HG03103 (cell line): ENCODE data around the gene IFT43.
A peak's percentile ranks its signal among the peaks of the same experiment; 100 is the strongest.

ENCODE experiments used
- ATAC-seq: cut with Tn5 transposase; IDR thresholded peaks from one replicate; pipeline ENCODE4 v1.9.1; 2021; ENCODE audit warnings: low read depth; ENCODE audit not compliant: unreplicated experiment

Gene IFT43

GRCh38 chr14:75985618-75986438, at the start of gene IFT43:
Gene IFT43, plus strand, starts transcription at chr14:75985763. Its CDS starts 24 bp downstream, at chr14:75985787.
- ATAC-seq = peak; percentile 56

- no peak for ATAC-seq
These were observed 46.4 kb upstream of the IFT43 start for GRCh38 chr14:75939200-75939599.

DNA sequence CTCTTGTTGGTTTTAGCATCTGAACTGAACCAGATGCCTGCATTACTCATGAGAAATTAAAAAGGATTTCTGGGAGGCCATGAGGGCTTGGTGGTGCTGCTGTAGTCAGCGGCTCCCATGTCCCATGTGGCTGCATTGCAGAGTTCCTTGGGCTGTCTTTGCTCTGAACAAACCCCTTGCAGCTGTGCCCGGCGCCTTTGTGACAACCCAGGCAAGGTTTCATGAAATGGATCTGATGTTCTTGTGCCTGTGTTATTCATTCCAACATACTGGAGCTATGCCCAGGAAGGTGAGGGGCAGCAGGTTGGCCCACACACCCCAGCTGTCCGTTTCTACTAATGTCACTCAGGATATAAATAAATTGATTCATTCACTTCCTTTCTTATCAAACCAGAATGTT, 44.5 kb upstream of the IFT43 start:
- ATAC-seq = no peak

DNA sequence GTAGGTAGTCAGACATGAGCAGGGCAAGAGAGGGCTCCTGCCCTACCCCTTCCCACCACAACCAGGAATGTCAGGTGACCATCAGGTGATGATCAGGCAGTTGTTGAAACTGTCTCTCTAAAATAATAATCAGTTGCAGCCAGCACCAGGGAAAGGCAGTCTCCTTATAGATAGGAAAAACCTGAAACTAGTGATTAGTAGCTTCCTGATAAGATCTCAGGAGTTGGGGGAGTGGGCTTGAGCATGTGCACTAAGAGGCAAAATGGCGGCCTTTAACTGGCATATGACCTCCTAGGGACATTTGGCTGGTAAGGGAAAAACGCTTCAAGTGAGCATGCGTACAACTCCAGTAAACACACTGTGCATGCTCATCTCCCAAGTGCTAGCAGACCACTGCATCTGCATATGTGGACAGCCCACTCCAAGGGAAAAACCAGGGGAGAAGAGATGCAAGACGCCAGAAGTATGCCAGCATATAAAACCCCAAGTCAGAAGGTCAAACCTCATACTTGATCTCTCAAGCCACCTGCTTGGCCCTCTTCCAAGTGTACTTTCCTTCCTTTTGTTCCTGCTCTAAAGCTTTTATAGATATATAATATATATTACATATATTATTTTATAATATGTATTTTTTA, 40.8 kb upstream of the IFT43 start:
- no peak for ATAC-seq

GRCh38 chr14:75946785-75947184, 38.8 kb upstream of the IFT43 start:
- ATAC-seq = no peak

GRCh38 chr14:75952489-75952888, 33.1 kb upstream of the IFT43 start:
- ATAC-seq = no peak

DNA sequence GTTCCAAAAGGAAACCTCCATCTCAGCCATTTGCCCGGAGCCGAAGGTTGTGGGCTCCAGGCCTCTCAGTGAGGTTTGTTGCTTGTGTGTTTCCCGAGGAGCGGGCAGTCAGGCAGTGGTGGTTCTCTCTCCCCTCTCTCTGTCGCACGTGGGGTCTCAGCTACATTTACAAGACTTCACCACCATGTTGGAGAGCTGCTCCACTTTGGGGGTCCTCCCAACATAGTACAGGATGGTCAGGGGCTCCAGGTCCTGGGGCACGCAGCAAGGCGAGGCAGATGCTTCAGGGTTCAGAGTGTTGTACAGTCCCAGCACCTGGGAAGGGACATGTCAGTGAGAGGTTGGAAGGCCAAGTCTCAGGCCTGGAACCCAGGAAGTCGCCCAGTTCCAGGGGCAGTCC, 26.5 kb upstream of the IFT43 start:
- no peak for ATAC-seq

GRCh38 chr14:75960231-75960630, 25.3 kb upstream of the IFT43 start:
- ATAC-seq = peak; percentile 75

GRCh38 chr14:75961662-75962061, 23.9 kb upstream of the IFT43 start:
- ATAC-seq = no peak

- no peak for ATAC-seq
These were observed 17.7 kb upstream of the IFT43 start for GRCh38 chr14:75967866-75968265.

DNA sequence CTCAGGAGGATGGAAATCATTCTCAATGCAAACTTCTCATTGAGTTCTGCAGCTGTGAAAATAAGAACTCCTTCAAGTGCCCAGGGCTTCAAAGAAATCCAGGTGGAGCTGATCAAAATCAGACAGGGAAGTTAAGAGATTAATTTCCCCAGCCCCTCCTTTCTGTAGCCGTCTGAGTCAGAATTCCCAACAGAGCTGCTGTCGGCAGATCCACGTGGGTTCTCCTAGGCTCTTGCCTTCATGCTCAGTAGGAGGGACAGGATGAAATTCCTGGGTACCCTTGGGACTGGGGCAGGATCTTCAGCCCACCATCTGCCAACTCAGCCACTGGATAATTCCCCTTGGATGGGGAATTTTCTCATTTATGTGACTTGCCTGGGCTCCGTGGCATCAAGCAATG, 17.1 kb upstream of the IFT43 start:
- no peak for ATAC-seq

DNA sequence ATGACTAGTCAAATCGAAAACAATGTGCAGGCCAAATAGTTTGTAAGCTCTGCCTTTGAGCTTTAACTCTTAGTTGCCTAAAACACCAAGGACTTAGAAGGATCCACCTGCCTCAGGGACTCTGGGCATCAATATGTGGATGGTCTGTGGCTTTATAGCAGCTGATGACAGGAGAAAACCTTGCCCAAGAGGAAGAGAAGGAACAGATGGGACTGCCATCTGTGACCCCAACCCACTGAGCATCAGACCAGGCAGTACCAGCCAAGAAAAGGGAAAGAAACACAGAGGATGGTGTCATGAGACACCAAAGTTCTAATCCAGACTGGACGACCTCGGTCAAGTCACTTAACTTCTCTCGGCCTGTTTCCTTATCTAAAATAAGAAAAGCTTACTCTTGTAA, 16.4 kb upstream of the IFT43 start:
- no peak for ATAC-seq

DNA sequence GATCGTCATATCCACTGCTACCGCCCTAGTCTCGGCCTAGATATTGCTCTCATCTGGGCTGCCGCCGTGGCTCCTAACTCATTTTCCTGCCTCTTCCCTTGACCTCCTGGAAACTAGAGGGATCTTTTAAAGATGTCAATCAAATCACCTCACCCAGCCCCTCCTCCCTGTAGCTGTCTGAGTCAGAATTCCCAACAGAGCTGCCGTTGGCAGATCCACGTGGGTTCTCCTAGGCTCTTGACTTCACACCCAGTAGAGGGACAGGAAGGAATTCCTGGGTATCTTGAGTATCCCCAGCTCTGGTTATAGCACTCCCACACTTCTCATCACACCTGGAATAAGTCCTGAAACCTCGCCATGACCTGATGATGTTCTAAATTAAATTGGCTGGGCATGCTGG, 15.7 kb upstream of the IFT43 start:
- ATAC-seq = no peak

DNA sequence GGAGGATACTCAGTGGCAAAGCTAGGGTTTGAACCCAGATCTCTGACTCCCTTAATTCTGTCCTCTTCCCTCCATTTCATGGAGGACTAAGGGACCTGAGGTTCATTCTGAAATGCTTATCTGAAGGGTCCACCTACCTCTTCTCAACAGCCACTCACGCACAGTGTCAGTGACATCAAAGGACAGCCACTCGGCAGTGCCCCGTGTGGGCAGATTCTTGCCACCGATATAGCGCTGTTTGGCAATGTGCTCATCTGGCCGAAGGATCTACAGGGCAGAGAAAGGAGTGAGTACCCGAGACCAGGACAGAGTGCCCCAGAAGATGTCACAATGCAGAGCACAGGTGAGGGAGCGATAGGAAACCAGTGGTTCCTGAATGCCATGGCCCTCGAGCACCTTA, 14.6 kb upstream of the IFT43 start:
- no peak for ATAC-seq

- ATAC-seq = no peak
These were observed 14.1 kb upstream of the IFT43 start for GRCh38 chr14:75971509-75971908.

DNA sequence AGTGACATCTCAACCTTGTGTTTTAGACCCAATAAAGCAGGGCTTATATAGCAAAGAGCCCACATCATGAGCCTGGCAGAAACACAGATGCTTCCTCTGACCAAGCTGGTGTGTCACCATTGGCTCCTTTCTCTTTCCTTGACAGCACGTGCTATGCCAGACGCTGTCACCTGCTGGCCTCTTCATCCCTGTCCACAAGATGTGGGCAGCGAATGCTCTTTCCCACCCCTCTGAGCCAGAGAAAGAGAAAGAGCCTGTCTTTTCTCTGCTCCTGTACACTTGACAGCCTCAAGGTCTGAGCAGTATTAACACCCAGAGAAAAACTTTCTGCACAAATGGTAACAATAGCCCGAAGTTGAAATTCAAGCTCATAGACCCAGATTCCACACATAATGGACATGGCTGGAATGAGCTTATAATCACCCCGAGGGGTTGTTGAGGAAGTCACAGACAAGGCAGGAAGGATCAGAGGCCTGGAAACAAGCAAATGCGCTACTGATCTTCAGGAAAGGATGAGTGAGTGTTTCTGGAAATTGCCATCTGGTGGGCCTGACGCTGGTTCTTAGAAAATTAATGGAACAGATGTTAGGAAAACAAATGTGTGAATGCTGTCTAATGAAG, 12.7 kb upstream of the IFT43 start:
- no peak for ATAC-seq

GRCh38 chr14:75976826-75977581, 8.6 kb upstream of the IFT43 start:
- ATAC-seq = no peak

DNA sequence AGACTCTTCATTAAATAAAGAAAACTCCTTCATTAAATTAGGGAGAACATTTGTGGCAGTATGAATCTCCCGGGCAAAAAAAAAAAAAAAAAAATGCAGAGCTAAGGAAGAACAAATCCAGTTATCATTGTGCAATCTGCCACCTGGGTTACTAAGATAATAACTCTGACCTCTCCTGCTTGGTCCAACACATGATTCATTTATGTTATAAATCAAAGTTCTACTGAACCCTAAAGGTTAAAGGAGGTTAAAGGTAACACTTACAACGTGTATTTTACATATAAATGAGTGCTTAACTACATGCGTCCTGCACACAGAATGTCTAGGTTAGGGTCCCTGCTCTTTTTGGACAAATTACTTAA, 8.0 kb upstream of the IFT43 start:
- ATAC-seq = no peak

DNA sequence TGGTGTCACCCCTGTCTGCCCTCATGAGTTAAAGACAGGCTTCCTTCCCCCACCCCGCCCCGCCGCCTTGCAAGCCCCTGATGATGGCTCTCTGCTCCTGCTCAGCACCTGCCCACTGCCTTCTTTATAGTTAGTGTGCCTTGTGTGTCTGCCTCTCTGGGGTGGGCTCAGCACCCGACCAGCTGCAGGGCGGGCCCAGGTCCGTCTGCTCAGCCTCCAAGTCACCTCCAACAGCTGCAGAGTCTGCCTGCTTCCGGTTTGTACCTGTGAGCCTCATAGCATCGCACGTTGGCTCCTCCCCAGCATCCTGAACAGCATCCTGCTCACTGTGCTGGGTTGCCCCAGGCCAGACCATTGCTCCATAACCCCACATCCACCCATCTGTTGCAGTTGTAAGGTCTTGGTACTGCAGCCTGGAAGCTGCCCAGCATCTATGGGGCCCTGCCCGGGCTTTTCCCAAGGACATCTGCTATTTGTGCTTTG, 7.3 kb upstream of the IFT43 start:
- no peak for ATAC-seq

GRCh38 chr14:75979071-75979571, 6.4 kb upstream of the IFT43 start:
- no peak for ATAC-seq
